NCI-H345 (cell line): ENCODE measurements around the gene GALNT2.

ENCODE experiments used
- DNase-seq: peaks from one replicate; lab custom pipeline; 2025; lab: John Stamatoyannopoulos, UW

GALNT2 gene

DNA sequence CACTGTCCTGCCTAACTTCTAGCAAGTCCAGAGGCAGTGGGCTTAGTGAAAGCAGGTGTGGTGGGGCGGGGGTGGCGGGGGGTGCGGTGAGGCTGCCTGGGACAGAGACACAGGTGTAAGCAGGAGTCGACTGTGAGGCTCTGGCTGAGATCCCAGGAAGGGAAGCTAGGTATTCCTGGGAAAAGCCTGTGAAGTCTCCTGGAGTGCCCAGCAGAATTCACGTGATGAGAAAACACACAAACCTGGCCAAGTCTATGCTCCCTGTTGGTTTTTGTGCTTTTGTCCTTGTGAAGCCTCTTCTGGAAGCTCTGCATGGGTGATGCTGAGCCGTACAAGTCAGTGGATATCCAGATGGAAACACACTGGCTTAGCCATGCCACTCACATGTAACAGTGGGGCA is 5.3 kb downstream of the GALNT2 start:
- DNase-seq, result peak; percentile 72

DNA sequence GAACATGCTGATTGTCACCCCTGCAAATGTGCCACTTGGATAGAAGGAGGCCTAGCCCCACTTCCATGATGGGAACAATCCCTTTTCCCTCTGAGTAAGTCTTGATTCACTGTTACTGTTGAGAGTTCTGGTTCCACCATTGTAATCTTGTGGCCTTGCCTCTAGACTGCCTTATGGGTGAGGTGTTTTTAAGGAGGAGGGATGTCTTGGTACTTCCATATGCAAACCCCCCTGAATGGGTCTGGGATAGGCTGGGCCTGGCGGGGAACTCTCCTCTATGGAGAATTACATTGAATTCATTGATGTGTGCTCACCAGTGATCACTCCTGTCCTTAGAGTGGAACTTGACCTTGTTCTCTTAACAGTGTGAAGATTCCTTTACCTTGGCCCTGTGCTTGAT is 5.8 kb downstream of the GALNT2 start:
- no peak for DNase-seq

DNA sequence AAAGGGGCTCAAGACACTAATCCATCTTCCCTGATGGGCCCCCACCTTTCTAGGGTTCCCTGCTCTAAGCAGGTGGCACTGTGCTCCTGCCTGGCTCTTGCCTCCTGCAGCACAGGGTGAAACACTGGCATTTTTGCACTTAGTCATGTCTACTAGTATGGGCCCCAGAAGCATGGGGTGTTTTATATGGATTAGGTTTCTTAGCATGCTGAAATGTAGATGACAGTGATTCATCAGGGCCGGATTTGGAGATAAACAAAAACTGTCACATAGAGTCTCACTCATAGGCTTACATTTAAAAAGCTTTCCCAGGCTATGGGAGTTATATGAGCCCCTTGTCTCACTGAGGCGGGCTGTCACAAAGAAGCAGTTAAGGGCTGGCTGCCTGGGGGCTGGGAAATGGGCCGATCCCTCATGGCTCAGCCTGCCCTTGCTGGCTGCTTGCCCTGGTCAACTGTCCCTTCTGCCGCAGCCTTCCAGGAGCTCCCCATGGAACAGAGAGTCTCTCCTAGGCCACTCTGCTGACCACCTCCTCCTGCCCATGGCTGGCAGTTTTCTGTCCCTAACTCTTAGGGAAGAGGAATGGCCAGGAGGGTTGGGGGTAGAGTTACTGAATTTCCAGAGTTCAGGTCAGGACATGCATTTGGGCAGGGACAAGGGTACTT is 6.5 kb downstream of the GALNT2 start:
- no peak for DNase-seq

DNA sequence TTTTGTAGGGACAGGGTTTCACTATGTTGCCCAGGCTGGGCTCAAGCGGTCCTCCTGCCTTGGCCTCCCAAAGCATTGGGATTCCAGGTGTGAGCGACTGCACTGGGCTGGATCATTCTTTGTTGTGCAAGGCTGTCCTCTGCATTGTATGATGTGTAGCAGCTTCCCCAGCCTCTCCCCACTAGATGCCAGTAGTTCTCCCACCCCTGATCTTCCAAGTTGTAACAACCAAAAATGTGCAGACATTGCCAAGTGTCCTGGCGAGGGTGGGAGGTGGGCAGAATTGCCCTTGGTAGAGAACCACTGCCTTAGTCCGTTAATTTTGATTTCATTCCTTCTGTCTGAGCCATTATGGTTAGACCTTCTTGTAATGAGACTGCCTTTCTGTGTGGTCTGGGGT is 7.2 kb downstream of the GALNT2 start:
- no peak for DNase-seq

DNA sequence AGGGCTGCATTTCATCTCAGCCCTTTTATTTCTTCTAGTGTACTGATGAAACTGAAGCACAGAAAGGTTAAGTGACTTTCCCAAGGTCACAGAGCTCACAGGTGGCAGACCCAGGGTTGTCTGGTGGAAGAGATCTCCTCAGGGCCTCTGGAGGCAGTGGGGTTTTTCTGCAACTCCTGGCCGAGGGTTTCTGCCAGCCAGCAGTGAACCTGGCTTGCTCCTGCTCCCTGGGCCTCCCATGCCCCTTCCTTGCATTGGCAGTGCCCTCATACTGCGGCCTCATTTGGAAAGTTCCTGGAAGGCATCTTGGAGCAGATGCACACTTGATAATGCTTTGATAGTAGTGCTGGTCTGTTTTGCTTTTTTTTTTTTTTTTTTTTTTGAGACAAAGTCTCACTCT is 7.7 kb downstream of the GALNT2 start:
- DNase-seq, result no peak

DNA sequence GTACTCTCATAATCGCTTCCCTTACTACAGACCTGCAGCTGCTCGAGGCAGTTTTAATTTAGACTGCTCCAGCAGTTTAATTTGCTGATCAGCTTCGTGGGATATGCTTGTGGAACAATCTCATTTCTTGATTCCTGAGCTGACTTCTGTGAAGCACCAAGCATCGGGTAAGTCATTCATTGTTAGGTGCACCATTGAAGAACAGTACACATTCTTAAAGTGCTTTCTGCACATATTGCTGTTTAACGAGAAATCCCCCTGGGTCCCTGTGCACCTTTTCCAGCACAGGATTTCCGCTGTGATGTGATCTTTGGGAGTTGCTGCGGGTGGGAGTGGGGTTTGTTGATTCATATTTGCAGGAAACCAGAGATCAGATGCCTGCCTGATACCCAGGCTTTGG is 9.1 kb downstream of the GALNT2 start:
- no peak for DNase-seq

DNA sequence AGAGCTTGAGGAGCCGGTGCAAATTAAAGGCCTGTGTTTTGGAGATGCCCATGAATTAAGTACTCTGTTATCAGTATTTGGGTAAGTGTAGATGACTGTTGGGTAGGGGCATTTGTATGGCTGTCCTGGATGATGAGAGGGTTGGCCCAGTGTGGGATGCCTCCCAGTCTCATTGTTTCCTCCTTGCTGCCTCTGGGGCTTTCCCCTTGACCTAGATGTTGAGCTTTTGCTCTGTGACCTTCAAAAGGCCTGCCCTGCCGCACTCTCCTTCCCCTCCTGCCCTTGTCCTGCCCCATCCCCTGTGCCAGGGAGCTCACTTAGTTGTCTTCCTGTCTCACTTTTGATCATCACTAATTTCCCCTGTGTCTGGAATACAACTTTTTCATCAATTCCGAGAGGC is 10.0 kb downstream of the GALNT2 start:
- DNase-seq, result no peak

DNA sequence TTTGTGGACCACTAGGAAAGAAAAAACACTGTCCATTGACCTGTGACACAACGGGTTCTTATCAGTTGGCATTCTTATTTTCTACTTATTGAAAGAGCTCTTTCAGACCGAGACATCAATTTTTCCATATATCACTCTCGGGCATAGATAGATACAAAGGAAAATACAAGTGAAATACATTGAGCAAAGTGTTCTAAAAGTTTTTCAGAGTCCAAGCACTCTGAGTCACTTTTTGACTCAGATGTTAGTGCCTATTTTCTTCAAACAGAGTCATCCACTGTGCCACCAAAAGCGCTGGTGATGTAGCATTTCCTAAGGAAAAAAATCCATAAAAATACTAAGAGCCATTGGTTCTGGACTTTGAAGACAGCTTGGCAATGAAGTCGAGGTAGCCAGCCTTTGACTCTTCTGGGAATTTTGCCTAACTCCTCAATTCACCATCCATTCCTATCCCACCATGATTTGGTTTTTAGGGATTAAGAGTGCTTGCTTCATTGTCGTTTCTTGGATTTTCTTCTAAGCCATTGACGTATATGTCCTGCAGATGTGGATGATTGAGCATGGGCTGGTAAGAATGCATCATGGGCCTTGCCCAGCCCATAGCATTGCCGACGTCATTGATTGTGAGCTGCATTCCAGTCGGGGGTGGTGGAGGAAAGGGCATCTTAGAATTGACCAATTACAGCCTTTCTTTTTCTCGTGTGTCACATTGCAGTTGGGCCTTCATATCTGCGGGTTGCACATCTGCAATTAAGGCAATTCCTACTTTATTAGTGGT is 10.6 kb downstream of the GALNT2 start:
- no peak for DNase-seq

DNA sequence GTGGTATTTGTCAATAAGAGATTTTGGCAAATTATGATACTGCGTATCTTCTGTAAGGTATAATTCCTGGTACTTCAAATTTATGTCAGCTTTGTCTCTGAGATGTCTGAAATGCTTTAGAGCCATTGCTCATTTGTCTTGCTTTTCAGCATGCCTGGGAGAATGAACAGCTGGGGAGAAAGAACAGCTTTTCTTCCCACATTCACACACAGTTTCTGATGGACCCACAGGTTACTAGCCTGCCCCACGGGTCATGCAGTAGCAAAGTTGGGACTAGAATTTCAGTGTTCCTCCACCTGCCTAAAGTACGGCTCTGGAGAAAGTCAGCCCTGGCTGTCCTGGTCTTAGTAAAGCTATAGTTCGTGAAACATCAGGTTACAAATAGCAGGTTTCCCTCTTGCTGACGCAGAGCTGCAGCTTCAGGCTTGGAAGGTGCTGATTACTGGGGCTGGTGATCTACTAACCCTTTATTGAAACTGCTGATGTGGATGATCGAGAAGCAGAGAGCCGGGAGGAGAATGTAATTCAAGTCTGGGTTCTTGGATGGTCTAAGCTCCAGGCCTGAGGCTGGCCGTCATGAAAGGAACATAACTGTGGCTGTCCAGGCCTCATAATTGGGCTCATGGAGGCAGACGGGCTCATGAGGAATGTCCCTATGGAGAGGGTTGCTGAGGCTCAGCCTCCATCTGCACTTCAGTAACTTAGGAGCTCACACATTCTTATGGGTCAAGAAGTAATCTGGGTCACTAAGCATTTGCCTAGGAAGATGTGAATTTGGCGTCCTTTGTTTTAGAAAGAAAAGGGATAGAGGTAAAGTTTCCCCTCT is 12.4 kb downstream of the GALNT2 start:
- DNase-seq, result no peak

DNA sequence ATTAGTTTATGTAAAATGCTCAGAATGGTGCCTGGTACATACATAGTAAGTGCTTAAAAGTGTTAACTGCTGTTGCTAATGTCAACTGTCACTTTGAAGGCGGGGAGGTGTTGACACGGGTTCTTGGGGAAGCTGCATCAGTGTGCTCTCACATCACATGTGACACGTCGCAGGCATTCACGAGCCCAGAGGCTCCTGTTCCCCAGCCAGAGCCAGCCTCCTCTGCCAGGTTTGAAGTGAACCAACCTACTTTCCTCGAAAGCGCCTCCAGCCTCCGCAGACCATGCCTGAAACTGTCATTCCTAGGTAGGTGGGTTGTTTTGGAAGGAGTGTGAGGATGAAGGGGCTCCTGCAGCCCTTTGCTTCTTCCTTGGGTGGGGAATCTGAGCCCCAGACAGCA is 13.8 kb downstream of the GALNT2 start:
- DNase-seq, result no peak

DNA sequence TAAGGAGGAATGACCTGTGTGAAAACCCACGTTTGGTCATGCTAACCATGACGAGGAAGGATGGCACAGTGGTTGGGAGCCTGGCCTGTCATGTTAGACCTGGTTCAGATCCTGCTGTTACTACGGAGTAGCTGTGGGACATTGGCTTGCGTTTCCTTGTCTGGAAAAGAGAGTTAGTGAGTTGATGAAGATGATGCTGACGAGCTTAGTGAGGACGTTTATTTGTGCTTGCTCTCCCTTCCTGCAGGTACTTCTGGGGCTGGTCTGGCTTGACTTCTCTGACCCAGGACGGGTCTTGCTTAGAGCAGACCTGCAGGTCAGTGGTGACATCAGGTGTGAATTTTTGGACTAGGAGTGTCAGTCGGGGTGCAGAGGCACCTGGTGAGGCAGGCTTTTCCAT is 14.7 kb downstream of the GALNT2 start:
- DNase-seq, result no peak

DNA sequence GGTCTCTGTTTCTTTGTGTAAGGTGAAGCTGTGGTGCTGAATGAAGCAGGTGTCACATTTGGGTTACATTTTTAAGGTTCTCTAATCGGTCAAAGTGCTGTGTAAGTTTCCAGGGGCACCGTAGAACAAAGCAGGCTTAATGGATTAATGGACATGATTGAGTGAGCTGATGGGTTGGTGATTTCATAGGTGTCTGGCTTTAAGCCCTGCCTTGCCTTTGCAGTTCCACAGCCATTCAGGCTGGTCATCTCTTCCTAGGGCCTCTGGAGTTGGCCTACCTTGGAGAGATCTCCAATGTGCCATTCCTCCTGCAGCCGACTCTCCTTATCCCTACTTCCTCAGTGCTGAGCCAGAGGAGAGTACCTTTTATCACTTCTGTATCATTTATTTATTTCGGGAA is 15.2 kb downstream of the GALNT2 start:
- no peak for DNase-seq

DNA sequence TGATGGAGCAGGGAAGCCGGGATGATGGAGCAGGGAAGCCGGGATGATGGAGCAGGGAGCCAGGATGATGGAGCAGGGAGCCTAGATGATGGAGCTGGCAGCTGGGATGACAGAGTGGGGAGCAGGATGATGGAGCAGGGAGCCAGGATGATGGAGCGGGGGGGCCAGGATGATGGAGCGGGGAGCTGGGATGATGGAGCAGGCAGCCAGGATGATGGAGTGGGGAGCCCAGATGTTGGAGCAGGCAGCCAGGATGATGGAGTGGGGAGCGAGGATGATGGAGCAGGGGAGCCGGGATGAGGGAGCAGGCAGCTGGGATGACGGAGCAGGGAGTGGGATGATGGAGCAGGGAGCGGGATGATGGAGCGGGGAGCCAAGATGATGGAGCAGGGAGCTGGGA is 16.0 kb downstream of the GALNT2 start:
- DNase-seq, result no peak

DNA sequence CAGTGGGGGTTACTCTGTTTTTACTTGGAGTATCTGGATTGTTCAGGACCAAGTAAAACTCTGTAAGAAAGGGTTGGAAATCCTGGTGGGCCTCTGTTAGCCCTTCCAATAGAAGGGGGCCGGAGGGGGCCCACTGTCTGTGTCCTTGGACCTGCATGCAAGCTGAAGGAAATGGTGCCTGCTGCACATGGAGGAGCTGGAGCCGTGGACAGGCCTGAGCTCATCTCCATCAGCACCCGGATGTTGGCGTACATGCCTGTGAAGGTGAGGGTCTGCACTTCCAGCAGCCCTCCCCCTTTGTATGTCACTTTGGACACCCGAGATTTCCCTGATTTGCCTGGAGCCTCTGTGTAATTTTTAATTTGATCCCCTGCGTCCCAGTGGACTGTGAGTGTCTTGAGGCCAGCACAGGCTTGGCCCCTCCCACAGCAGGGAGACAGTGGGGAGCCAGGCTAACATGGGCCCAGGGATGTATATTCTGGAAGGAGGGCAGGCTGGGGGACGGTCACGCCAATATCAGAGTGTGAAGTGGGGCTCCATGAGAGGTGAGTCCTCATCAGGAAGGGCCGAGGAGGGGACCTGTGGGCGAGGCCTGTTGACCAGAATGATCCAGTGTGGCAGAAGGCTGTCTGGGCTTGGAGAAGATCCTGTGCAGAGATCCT is 16.8 kb downstream of the GALNT2 start:
- no peak for DNase-seq

DNA sequence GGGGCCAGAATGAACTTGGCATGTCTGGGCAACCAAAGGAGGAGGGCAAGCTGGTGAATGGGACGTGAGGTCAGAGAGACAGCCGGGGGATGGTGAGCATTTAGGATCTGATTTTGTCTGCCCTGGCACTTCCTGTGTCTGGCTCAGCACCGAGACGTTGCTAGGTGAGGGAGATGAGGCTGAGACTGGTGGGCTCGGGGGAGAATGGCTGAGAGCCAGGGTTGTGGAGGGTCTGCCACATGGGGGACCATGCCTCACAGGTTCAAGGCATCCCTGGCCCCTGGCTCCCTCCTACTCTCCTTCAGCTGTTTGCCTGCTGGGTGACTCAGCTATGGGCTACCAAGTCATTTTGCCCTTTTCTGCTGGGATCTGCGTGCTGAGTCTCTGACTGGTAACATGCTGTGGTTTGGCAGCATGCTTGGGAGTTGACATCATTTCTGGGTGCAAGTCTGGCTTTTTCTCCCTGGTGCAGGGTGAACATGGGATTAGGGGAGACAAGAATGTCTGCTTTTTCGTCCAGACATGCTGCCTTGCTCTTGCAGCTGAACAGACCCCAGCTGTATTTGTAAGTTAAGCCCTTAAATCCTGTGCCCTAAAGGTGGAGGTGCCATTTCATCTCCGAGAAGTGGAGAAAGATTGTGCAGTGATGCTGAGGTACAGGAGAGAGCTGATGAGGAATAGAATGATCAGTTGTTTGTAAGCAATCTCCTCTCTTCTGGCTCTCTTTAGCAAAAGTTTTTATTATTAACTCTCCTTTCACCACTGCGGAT is 17.6 kb downstream of the GALNT2 start:
- no peak for DNase-seq

DNA sequence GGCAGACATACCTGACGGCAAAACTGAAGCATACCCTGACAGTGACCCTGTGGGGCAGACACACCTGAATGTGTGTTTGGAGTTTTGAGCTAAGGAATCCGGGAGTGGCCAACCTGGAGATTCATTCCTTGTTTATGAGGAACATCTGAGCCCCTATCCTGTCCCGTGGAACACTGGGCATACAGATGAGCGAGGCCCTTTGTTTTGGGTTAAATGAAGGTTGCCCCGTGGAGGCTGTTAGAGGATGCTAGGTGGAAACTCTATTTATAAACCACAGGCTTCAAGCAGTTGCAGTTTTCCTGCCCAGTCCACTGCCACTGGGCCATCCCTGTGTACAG is 18.1 kb downstream of the GALNT2 start:
- DNase-seq, result no peak

DNA sequence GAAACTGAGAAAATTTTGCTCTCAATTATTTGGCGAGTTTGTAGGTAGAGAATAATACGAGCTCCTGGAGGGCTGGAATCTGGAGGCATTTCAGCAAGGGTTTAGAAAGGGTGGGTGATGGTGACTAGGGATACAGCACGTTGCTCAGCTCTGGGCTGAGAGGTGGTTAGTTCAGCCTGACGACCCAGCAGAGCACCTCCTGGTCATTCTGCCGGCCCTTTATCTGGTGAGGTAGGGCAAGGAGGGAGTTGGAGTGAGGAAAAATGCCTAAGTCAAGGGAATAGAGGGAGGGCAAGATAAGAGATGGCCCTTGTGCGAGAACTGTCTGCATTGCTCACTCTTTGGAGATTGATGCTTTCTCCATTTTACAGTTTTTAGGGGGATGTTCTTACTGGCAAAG is 19.1 kb downstream of the GALNT2 start:
- DNase-seq, result no peak

DNA sequence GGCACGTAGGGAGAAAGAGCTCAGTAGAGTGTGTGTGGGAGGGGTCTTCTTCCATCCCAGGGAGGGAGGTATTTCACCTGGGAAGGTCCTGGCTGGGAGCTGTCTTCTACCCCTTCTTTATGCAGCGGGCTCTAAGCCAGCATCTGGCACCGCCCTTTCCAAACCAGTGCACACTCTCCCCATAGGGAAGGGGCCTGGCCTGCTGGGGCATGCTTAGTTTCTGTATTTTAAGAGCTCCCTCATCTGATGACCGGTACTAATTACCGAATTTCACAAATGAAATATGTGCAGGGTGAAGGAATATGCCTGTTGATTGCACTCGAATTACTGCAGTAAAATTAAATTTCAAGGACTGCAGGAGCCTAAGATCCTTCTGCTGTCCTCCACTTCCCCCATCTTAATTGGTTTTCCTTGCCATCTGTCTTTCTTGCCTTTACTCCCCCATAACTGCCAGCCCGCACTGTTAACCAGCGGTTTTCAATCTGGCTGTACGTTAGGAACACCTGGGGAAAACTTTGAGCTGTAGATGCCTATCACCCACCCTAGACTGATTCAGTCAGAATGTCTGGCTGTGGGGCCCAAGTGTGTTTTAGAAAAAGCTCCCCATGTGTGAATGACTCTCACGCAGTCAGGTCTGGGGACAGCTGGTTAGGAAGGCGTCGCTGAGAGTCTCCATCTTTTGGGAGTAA is 20.1 kb downstream of the GALNT2 start:
- DNase-seq, result peak; percentile 24

DNA sequence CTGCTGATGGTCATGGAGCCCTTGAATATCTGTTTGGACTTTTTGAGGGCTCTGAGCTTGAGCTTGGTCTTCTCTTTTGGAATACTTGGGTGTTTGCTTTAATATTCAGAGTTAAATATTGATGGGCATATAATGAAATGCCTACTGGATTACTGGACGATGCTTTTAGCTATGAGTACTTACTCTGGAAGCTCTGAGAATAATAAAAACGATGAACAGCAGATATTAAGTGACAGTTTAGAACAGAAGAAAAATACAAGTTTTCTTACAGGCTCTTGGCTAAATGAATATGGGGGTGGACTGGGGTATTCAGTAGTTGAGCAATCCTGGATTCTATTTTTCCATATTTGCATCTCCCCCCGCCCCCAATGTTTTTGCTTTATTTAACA is 20.7 kb downstream of the GALNT2 start:
- DNase-seq, result no peak

DNA sequence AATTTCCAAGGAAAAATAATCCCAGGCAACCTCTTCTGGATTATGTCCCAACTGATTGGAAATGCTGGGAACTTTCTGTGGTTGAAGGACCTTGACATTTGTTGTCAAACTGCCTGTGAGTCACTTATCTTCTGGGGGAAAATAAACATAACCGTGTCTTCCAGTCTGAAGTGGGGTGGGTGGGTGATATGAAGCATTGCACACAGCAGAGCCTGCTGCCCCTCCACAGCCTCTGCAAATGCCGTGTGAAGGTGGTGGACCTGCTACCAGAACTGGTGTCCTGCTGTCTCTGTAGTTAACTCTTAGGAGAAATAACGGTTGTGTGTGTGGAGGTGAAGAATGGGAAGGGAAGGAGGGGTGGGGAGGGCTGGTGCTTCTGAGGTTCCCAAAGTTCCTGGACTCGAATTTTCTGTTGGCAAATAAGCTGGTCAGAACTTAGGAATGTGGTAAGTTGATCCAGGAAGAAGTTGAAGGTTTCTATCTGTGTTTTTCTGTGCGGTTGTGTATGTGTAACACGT is 23.2 kb downstream of the GALNT2 start:
- no peak for DNase-seq
